GM21619 (cell line): ENCODE data around the gene COL27A1.
A peak's percentile ranks its signal among the peaks of the same experiment; 100 is the strongest.

Experiments
- ATAC-seq: cut with Tn5 transposase; IDR thresholded peaks from one replicate; pipeline ENCODE4 v1.9.1; 2021; ENCODE audit not compliant: unreplicated experiment

COL27A1 gene

GRCh38 chr9:114348261-114348905, 193.0 kb downstream of the COL27A1 start:
- ATAC-seq = no peak

- peak; percentile 89 for ATAC-seq
These were observed 193.7 kb downstream of the COL27A1 start for GRCh38 chr9:114348906-114349482.

GRCh38 chr9:114349713-114350480, 194.6 kb downstream of the COL27A1 start:
- ATAC-seq = no peak

GRCh38 chr9:114350636-114351401, 195.5 kb downstream of the COL27A1 start:
- ATAC-seq = no peak

DNA sequence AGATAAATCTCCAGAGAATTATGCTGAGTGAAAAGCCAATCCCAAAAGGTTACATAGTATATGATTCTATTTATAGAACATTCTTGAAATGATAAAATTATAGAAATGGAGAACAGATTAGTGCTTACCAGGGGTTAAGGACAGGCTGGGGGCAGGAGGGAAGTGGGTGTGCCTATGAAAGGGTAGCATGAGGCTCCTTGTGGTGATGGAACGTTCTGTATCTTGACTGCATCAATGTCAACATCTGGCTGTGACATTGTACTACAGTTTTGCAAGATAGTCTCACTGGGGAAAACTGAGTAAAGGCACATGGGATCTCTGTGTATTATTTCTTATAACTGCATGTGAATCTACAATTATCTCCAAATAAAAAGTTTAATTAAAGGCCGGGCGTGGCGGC, 196.6 kb downstream of the COL27A1 start:
- no peak for ATAC-seq

DNA sequence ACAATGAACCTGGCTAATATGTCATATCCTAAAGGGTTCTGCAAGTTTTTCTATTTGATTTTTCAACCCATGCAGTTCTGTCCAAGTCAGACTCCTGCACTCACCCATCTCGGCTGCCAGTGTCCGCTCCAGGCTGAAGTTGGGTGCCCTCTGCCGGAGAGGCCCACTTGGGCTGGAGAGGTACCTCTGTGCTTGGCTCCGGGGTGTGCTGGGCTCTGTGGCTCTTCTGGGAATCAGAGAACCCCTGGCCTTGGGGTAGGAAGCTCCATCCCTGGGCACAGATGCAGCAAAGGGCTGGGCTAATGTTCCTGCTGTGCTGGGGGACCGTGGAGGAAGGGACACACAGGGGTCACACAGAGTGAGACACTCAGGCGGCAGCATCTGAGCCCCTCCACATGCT, 200.5 kb downstream of the COL27A1 start:
- ATAC-seq = no peak

DNA sequence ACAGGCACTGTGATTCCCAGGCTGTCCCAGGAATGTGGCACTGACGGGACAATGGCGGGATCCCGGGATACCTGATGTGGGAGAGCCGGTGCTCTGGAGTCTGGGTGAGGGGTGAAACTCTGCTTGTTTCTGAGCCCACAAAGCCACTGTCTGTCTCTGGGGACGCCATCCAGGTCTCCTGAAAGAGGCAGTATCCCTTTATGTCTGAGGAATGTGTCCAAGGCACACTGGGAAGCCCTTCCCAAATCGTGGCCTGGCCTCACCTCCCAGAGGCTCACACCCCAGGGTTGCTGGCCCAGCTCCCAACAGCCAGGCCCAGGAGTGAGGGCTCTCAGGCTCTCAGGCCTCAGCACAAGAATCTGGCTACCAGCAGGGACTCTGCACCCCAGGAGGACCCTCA, 201.5 kb downstream of the COL27A1 start:
- ATAC-seq = no peak

GRCh38 chr9:114357360-114357759, 202.0 kb downstream of the COL27A1 start:
- no peak for ATAC-seq

- no peak for ATAC-seq
These were observed 202.6 kb downstream of the COL27A1 start for GRCh38 chr9:114357911-114358328.

GRCh38 chr9:114359801-114360200, 204.5 kb downstream of the COL27A1 start:
- no peak for ATAC-seq

DNA sequence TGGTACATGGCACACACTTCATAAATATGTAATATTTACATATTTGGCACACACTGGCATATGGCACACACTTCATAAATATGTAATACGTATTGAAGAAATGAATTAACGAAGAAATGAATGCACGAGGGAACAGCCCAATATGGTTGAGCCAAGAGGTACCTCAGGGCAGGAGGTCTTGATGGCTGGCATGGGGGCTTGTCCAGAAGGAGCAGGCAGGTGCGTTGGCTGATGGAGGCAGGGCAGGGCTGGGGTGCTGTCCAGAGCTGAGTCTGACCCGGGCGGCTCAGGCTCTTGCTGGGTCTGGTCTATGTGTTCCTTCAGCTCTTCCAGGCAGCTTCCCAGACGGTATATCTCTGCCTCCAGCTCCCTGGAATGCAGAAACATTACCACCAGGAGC, 206.2 kb downstream of the COL27A1 start:
- no peak for ATAC-seq
